Measurements from ENCODE around the gene COL6A2. TPM values are rescaled to one million over a fixed set of nuclear protein-coding genes. Genes with fewer than 3 reads are reported as not detected.
A peak's percentile ranks its signal among the peaks of the same experiment; 100 is the strongest.
"Not testable (repeated sequence)": the region's sequence is repeated elsewhere in the genome, so short reads cannot be mapped to it uniquely, and the experiment has no call there.

COL6A2 gene
- total RNA-seq, 4 donors from 2014 or later: 88.9 to 150 (median 126) TPM

GRCh38 chr21:46067505-46068201 is 30.3 kb upstream of the COL6A2 start:
- DNase-seq (ENCODE audit: low spot score in 2 of 2): no peak
- Histone ChIP-seq H3K36me3 (no peaks in the 10 kb centered on the region), H3K27me3 (peaks cover 14% of the 10 kb centered on the region), H3K27ac (peak overlapping the region; percentile 84), H3K4me3 (no peak overlapping the region), H3K4me1 (peaks cover 35% of the 10 kb centered on the region), H3K9me3 (peaks cover 3% of the 10 kb centered on the region)
- 81% methylated on average over 6 of the region's 32 CpGs for WGBS
- TF ChIP-seq POLR2AphosphoS5 (IDR thresholded peaks at IDR 0.05) (no peak), EP300 (IDR thresholded peaks at IDR 0.05) (no peak)

- DNase-seq (ENCODE audit: low spot score in 2 of 2): no peak
- no peaks in the 10 kb centered on the region for H3K36me3 ChIP-seq
- no peaks in the 10 kb centered on the region for H3K9me3 ChIP-seq
- WGBS: 56% methylated on average over 9 of the region's 14 CpGs
- no peak overlapping the region for H3K27ac ChIP-seq
- no peak for TF ChIP-seq POLR2A (IDR thresholded peaks at IDR 0.05)
- peaks cover 11% of the 10 kb centered on the region for H3K27me3 ChIP-seq
- peaks cover 35% of the 10 kb centered on the region for H3K4me1 ChIP-seq
- H3K4me3 ChIP-seq: no peak overlapping the region
Observed at GRCh38 chr21:46068516-46069079, 29.3 kb upstream of the COL6A2 start.

- Histone ChIP-seq H3K36me3 (no peaks in the 10 kb centered on the region), H3K27me3 (peaks cover 11% of the 10 kb centered on the region), H3K9me3 (no peaks in the 10 kb centered on the region), H3K4me3 (no peak overlapping the region), H3K4me1 (peaks cover 35% of the 10 kb centered on the region), H3K27ac (no peak overlapping the region)
- WGBS: 92% methylated on average over 3 of the region's 13 CpGs
- TF ChIP-seq EP300 (IDR thresholded peaks at IDR 0.05) (no peak), POLR2AphosphoS5 (IDR thresholded peaks at IDR 0.05) (no peak), POLR2A (IDR thresholded peaks at IDR 0.05) (no peak), CTCF (IDR thresholded peaks at IDR 0.05) (no peak)
- no peak for DNase-seq (ENCODE audit: low spot score in 2 of 2)
Observed at GRCh38 chr21:46069166-46069565, 28.7 kb upstream of the COL6A2 start.

- Histone ChIP-seq H3K4me1 (peaks cover 29% of the 10 kb centered on the region), H3K4me3 (no peak overlapping the region), H3K36me3 (no peaks in the 10 kb centered on the region), H3K9me3 (no peaks in the 10 kb centered on the region), H3K27me3 (peaks cover 11% of the 10 kb centered on the region), H3K27ac (no peak overlapping the region)
- TF ChIP-seq POLR2A (IDR thresholded peaks at IDR 0.05) (no peak), CTCF (IDR thresholded peaks at IDR 0.05) (no peak), POLR2AphosphoS5 (IDR thresholded peaks at IDR 0.05) (no peak), EP300 (IDR thresholded peaks at IDR 0.05) (no peak)
- 94% methylated on average over 17 of the region's 21 CpGs for WGBS
- no peak for DNase-seq (ENCODE audit: low spot score in 2 of 2)
Observed at GRCh38 chr21:46069719-46070279, 28.1 kb upstream of the COL6A2 start.

GRCh38 chr21:46071082-46071481 is 26.8 kb upstream of the COL6A2 start:
- Histone ChIP-seq H3K36me3 (no peaks in the 10 kb centered on the region), H3K27ac (no peak overlapping the region), H3K9me3 (no peaks in the 10 kb centered on the region), H3K4me1 (peaks cover 18% of the 10 kb centered on the region), H3K4me3 (no peak overlapping the region), H3K27me3 (peaks cover 11% of the 10 kb centered on the region)
- DNase-seq (ENCODE audit: low spot score in 2 of 2): no peak
- TF ChIP-seq POLR2AphosphoS5 (IDR thresholded peaks at IDR 0.05): no peak
- TF ChIP-seq POLR2A (IDR thresholded peaks at IDR 0.05): no peak
- no peak for TF ChIP-seq CTCF (IDR thresholded peaks at IDR 0.05)
- TF ChIP-seq EP300 (IDR thresholded peaks at IDR 0.05): no peak
- 83% methylated on average over 10 of the region's 13 CpGs for WGBS

GRCh38 chr21:46076724-46077123 is 21.2 kb upstream of the COL6A2 start:
- WGBS: 94% methylated on average over 8 of the region's 8 CpGs
- Histone ChIP-seq H3K27me3 (peaks cover 12% of the 10 kb centered on the region), H3K4me1 (peaks cover 35% of the 10 kb centered on the region)
- not testable (repeated sequence) for H3K27ac ChIP-seq; H3K4me3 ChIP-seq; DNase-seq (ENCODE audit: low spot score in 2 of 2); H3K9me3 ChIP-seq; H3K36me3 ChIP-seq

Measured in suprapubic skin (tissue), 4 donors.